HepG2 (cell line): Measurements from ENCODE around the gene MB. TPM values are rescaled to one million over a fixed set of nuclear protein-coding genes. Genes with fewer than 3 reads are reported as not detected.

Experiments used
- ATAC-seq: fragments of 200-7000 bp; cut with Tn5 transposase; 3 replicates; pipeline ENCODE4 v1.9.1; 2020; ENCODE audit warnings: mild to moderate bottlenecking, moderate library complexity
- BruUV-seq: library from RNA; stranded (reverse); fragments of 400-500 nt; replicated peaks from 2 replicates; lab custom pipeline; 2021; lab: Mats Ljungman, UMichigan
- CTCF ChIA-PET: fragments of 300-600 bp; formaldehyde crosslinking; extraction: SDS; loops from one replicate; lab custom pipeline; 2021; ENCODE audit warnings: low total read pairs, inconsistent platforms, low intra/inter-chr PET ratio; lab: Yijun Ruan, JAX
- POLR2A ChIA-PET: fragments of 350-600 bp; sonication (Branson Sonifier 250); formaldehyde crosslinking; loops from one replicate; lab custom pipeline; 2020; ENCODE audit warnings: antibody characterized with exemption, inconsistent platforms; lab: Yijun Ruan, JAX
- DNase-seq: peaks from one replicate; pipeline ENCODE4 v3.0.0-alpha.2; 2015; ENCODE audit warnings: low spot score
- FAIRE-seq: peaks from 3 replicates; lab custom pipeline; 2011; peaks lifted over from hg19 to GRCh38; lab: Jason Lieb, UNC
- H2AFZ ChIP-seq: one replicate; pipeline ENCODE4 v1.6.1; 2011; ENCODE audit warnings: low read length, inconsistent platforms
- H3K27ac ChIP-seq: fragments of 300-600 bp; 3 replicates; pipeline ENCODE4 v1.8.0; 2011; ENCODE audit warnings: mixed run types, mild to moderate bottlenecking, mixed read lengths, low read length, inconsistent platforms; ENCODE audit not compliant: insufficient read depth; ENCODE audit errors: extremely low read length
- H3K27me3 ChIP-seq, 2 experiments: fragments of 200-600 bp in 1 of 2; 2 replicates in 1 of 2; 3 replicates in 1 of 2; pipeline versions ENCODE4 v1.6.0 to v1.8.0; 2011; ENCODE audit warnings: low read length in 2 of 2, mild to moderate bottlenecking in 2 of 2, moderate library complexity in 2 of 2, inconsistent platforms in 1 of 2; ENCODE audit not compliant: insufficient read depth in 2 of 2, control insufficient read depth in 1 of 2
- H3K36me3 ChIP-seq, 2 experiments: fragments of 200-600 bp in 1 of 2; replicated peaks in 1 of 2; 2 replicates in 1 of 2; 3 replicates in 1 of 2; pipeline versions ENCODE4 v1.5.1 to v1.8.0; 2011; ENCODE audit warnings: low read length in 2 of 2, inconsistent platforms in 1 of 2; ENCODE audit not compliant: insufficient read depth in 2 of 2, control insufficient read depth in 1 of 2
- H3K4me1 ChIP-seq: 2 replicates; pipeline ENCODE4 v1.5.1; 2012; ENCODE audit warnings: low read length, inconsistent platforms; ENCODE audit not compliant: insufficient read depth
- H3K4me2 ChIP-seq: 2 replicates; pipeline ENCODE4 v1.6.0; 2011; ENCODE audit warnings: low read depth, low read length, inconsistent platforms
- H3K4me3 ChIP-seq, 3 experiments: fragments of 200-600 bp in 1 of 3; sonication (generic), shearing (Covaris generic) in 1 of 3; replicated peaks in 1 of 3; 2 replicates each; pipeline ENCODE4 v1.5.1; 2011 to 2016; ENCODE audit warnings: low read length in 3 of 3, inconsistent platforms in 2 of 3, low read depth in 2 of 3, mild to moderate bottlenecking in 2 of 3, control low read depth in 1 of 3, mixed read lengths in 1 of 3; ENCODE audit not compliant: insufficient read depth in 1 of 3
- H3K79me2 ChIP-seq: one replicate; pipeline ENCODE4 v1.6.1; 2011; ENCODE audit warnings: low read length, inconsistent platforms; ENCODE audit not compliant: insufficient read depth
- H3K9ac ChIP-seq: 2 replicates; pipeline ENCODE4 v1.6.0; 2011; ENCODE audit warnings: mild to moderate bottlenecking, low read depth, low read length, inconsistent platforms; ENCODE audit not compliant: insufficient read depth
- H3K9me3 ChIP-seq: 2 replicates; pipeline ENCODE4 v1.5.1; 2012; ENCODE audit warnings: mild to moderate bottlenecking, low read length
- H4K20me1 ChIP-seq: 2 replicates; pipeline ENCODE4 v1.6.0; 2011; ENCODE audit warnings: inconsistent platforms, mild to moderate bottlenecking, low read length, moderate library complexity; ENCODE audit not compliant: insufficient read depth
- ADNP ChIP-seq: sonication (generic); formaldehyde crosslinking; IDR thresholded peaks from 2 replicates; pipeline ENCODE4 v1.4.0; 2020; ENCODE audit warnings: missing genetic modification reagents
- KDM1A ChIP-seq: IDR thresholded peaks from 2 replicates; pipeline ENCODE4 v1.6.1; 2016; ENCODE audit warnings: missing compliant biosample characterization
- ZFP62 ChIP-seq: sonication (generic); formaldehyde crosslinking; IDR thresholded peaks from 2 replicates; pipeline ENCODE4 v1.4.0; 2020; ENCODE audit warnings: missing genetic modification reagents
- ZMYM3 ChIP-seq: sonication (generic); formaldehyde crosslinking; IDR thresholded peaks from 2 replicates; pipeline ENCODE4 v1.5.1; 2020; ENCODE audit warnings: mild to moderate bottlenecking, missing genetic modification reagents
- ZNF17 ChIP-seq: sonication (generic); formaldehyde crosslinking; IDR thresholded peaks from 2 replicates; pipeline ENCODE4 v1.5.0; 2020; ENCODE audit warnings: mild to moderate bottlenecking, missing genetic modification reagents
- ZNF629 ChIP-seq: sonication (generic); formaldehyde crosslinking; conservative IDR thresholded peaks from 2 replicates; pipeline ENCODE4 v1.5.0; 2020; ENCODE audit warnings: missing genetic modification reagents
- ZNF703 ChIP-seq: sonication (generic); formaldehyde crosslinking; IDR thresholded peaks from 2 replicates; pipeline ENCODE4 v1.5.1; 2020; ENCODE audit warnings: missing genetic modification reagents, mild to moderate bottlenecking, moderate library complexity, borderline replicate concordance
- ZNF704 ChIP-seq: sonication (generic); formaldehyde crosslinking; IDR thresholded peaks from 2 replicates; pipeline ENCODE4 v1.8.1; 2023; ENCODE audit warnings: mild to moderate bottlenecking, inconsistent platforms, moderate library complexity, missing genetic modification reagents, borderline replicate concordance
- WGBS: methylation state at CpG from one replicate; pipeline ENCODE4 v1.1.6; 2017; ENCODE audit warnings: low lambda C conversion rate; 5-methylcytosine and 5-hydroxymethylcytosine counted together
- in situ Hi-C: cut with HindIII; loops from 2 replicates; pipeline ENCODE4 v1.10.0; 2017; ENCODE audit warnings: low pct_unique_long_range_greater_than_20kb; ENCODE audit not compliant: extremely low pct_ligation_motif_present
- intact Hi-C: fragments of 100-400 bp; cut with micrococcal nuclease; formaldehyde crosslinking; loops from one replicate; pipeline ENCODE4 v1.10.0; 2022; ENCODE audit not compliant: unreplicated experiment
- polyA plus RNA-seq, 8 experiments: library from polyadenylated mRNA; depleted of rRNA in 3 of 8; stranded (reverse) in 7 of 8; unstranded in 1 of 8; fragments of >200 nt; fragmentation: Illumina TruSeq in 4 of 8; extraction: Trizol in 4 of 8; gene quantifications; 2 replicates each; pipeline versions ENCODE4 v1.2.1 to v1.2.3, GENCODE V29; 2011 to 2016; ENCODE audit warnings: low read depth in 4 of 8, missing spikeins in 1 of 8, mixed read lengths in 1 of 8; ENCODE audit not compliant: insufficient read depth in 1 of 8
- total RNA-seq, 5 experiments: library from RNA; depleted of rRNA; stranded (reverse); fragments of >200 nt; fragmentation: Illumina TruSeq; extraction: Trizol; gene quantifications; 2 replicates each; pipeline ENCODE4 v1.2.3, GENCODE V29; 2016; ENCODE audit warnings: low read depth in 1 of 5

Gene MB
- total and polyA plus RNA-seq, 2 of the 13 experiments (the other 11 are each of a cell fraction or from before 2014, with no cell fraction given): 0.07 TPM; not detected in 1

- in situ Hi-C loops (no loop called here), intact Hi-C loops (no loop called here)
- ATAC-seq: no peak
- Histone ChIP-seq H3K27ac (peak overlapping the region; percentile 91), H3K9ac (peak overlapping the region; percentile 85; the same call in 1 of the 2 replicates), H3K4me3 (peak overlapping the region; percentile 2 to 89 (median 85); a peak in 4 of 6 replicates), H3K9me3 (0 out of 2 replicates have a peak, but pooled peaks cover 3% of the 10 kb centered on the region), H3K4me2 (peak overlapping the region; percentile 69), H2AFZ (no peak overlapping the region), H3K27me3 (no peaks in the 10 kb centered on the region; a peak in 1 of 5 replicates), H3K36me3 (no peaks in the 10 kb centered on the region), H3K4me1 (peaks cover 36% of the 10 kb centered on the region), H4K20me1 (no peaks in the 10 kb centered on the region), H3K79me2 (peaks cover 20% of the 10 kb centered on the region)
- 68% methylated on average over 6 of the region's 7 CpGs for WGBS
- no peak for DNase-seq
- ChIA-PET POLR2A (no interaction called here), CTCF (no interaction called here)
- TF ChIP-seq ZMYM3 (CRISPR knock-in tag) (peak; percentile 83), ZNF704 (CRISPR knock-in tag) (no peak), ZNF703 (CRISPR knock-in tag) (no peak), ZNF629 (CRISPR knock-in tag) (peak; percentile 96), ZFP62 (CRISPR knock-in tag) (no peak), ADNP (CRISPR knock-in tag) (0 out of 2 replicates have a peak, but pooled peaks have one; percentile 56), ZNF17 (CRISPR knock-in tag) (no peak), KDM1A (CRISPR knock-in tag) (peak; percentile 80)
- BruUV-seq: no TSS peak
- no peak for FAIRE-seq
These were observed 32.6 kb upstream of the MB start for GRCh38 chr22:35649636-35650250.
